Measurements from ENCODE around the gene GPR137B. TPM values are rescaled to one million over a fixed set of nuclear protein-coding genes. Genes with fewer than 3 reads are reported as not detected.

The GPR137B gene
- total and polyA plus RNA-seq, 2 of the 4 experiments (the other 2 are of a cell fraction): 4.5 to 12.3 TPM

DNA sequence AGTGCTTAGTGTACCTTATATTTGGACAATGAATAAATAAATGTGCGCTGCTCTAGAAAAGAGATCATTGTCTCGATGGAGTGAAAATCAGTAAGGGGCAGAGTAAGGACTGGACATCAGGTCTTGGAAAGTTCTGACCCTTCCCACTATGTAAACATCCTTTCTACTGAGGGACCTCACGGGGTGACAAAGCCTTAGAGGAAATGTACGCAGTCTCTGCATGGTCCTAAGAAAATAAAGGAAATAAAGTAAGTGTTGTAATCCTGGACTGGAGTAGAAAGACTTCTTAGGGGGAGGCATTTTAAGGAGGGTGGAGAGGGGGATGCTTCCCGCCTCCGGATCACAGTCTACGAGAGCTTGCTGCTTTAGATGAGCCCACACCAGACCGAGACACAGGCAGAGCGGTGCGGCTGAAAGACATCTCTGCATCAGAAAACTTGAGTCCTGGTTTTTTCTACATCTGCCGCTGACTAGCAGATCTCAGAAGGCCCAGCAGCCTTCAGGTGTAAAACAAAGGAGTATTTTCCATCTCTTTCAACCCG is 22.3 kb upstream of the GPR137B start:
- Histone ChIP-seq H2AFZ (replicated peaks; ENCODE audit: low read length, poor library complexity) (no peak overlapping the region), H3K4me3 (ENCODE audit: insufficient read depth, low read depth, low read length) (no peak overlapping the region), H4K5ac (ENCODE audit: low read depth, low read length) (no peak overlapping the region), H3K27me3 (ENCODE audit: control insufficient read depth, insufficient read depth, low read length) (peaks cover 12% of the 10 kb centered on the region), H3K9ac (ENCODE audit: low read depth, low read length) (no peak overlapping the region), H3K9me3 (ENCODE audit: control insufficient read depth, insufficient read depth, low read length) (no peaks in the 10 kb centered on the region), H2BK20ac (ENCODE audit: low read depth, low read length) (no peak overlapping the region), H2AK9ac (replicated peaks; ENCODE audit: low read depth, low read length, poor library complexity) (no peak overlapping the region), H3K56ac (ENCODE audit: extremely low read depth, insufficient read depth, low read length) (no peak overlapping the region), H3K79me1 (ENCODE audit: low read depth in 1 of 2, low read length in 2 of 2) (no peaks in the 10 kb centered on the region), H2BK15ac (ENCODE audit: low read depth, low read length) (no peak overlapping the region), H3K4me2 (ENCODE audit: low read depth, low read length) (no peak overlapping the region), H3K18ac (ENCODE audit: low read depth, low read length) (no peak overlapping the region), H3K4me1 (ENCODE audit: control insufficient read depth, insufficient read depth, low read length) (no peaks in the 10 kb centered on the region), H3K4ac (ENCODE audit: low read depth, low read length) (no peak overlapping the region), H3K9me1 (ENCODE audit: insufficient read depth, low read length) (no peaks in the 10 kb centered on the region), H4K8ac (ENCODE audit: low read depth in 2 of 2, low read length in 2 of 2) (no peak overlapping the region), H2AK5ac (ENCODE audit: low read depth, low read length) (no peak overlapping the region), H3K27ac (ENCODE audit: insufficient read depth, low read length) (no peak overlapping the region), H4K91ac (ENCODE audit: insufficient read depth, low read depth, low read length) (no peak overlapping the region), H2BK5ac (ENCODE audit: low read depth, low read length, poor library complexity, severe bottlenecking) (no peak overlapping the region), H4K20me1 (ENCODE audit: insufficient read depth, low read length) (no peaks in the 10 kb centered on the region), H2BK120ac (ENCODE audit: low read depth, low read length) (no peak overlapping the region), H3K36me3 (ENCODE audit: control insufficient read depth, insufficient read depth, low read length) (no peaks in the 10 kb centered on the region), H3K14ac (replicated peaks; ENCODE audit: low read depth, low read length) (no peak overlapping the region), H3K23ac (ENCODE audit: low read depth, low read length) (no peak overlapping the region)
- DNase-seq (no peak), ATAC-seq (ENCODE audit: low read depth) (no peak)
- 66% methylated on average over 4 of the region's 12 CpGs; no CpG with 5 or more reads in 1 of the 2 experiments for WGBS, 2 experiments (ENCODE audit: extremely low coverage in 2 of 2, insufficient read length in 1 of 2)
- BruUV-seq (replicated peaks): no TSS peak
- intact Hi-C loops (cut with micrococcal nuclease): loop anchor here (10.0 kb wide), 1 partner anchor 225 kb away; no protein-coding TSS in a partner anchor
- TF ChIP-seq POLR2A (IDR thresholded peaks at IDR 0.05; ENCODE audit: low read depth, low read length) (no peak), BHLHE40 (IDR thresholded peaks at IDR 0.05; ENCODE audit: low read depth, low read length) (no peak), RAD21 (IDR thresholded peaks at IDR 0.05; ENCODE audit: low read length) (no peak), SMC3 (IDR thresholded peaks at IDR 0.05; ENCODE audit: low read depth, low read length) (no peak), FOS (IDR thresholded peaks at IDR 0.05; ENCODE audit: low read depth, low read length) (no peak), MAFK (IDR thresholded peaks at IDR 0.05; ENCODE audit: low read depth, low read length) (no peak)
- TF ChIP-seq, protein P1, sequence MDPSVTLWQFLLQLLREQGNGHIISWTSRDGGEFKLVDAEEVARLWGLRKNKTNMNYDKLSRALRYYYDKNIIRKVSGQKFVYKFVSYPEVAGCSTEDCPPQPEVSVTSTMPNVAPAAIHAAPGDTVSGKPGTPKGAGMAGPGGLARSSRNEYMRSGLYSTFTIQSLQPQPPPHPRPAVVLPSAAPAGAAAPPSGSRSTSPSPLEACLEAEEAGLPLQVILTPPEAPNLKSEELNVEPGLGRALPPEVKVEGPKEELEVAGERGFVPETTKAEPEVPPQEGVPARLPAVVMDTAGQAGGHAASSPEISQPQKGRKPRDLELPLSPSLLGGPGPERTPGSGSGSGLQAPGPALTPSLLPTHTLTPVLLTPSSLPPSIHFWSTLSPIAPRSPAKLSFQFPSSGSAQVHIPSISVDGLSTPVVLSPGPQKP (IDR thresholded peaks at IDR 0.05; ENCODE audit: borderline replicate concordance, low read depth, low read length): no peak
- ChIA-PET CTCF (no interaction called here), POLR2A (ENCODE audit: unreplicated experiment) (no interaction called here)
- in situ Hi-C loops (cut with MboI; ENCODE audit: low sequenced_read_pairs): loop anchor here (10.0 to 25.0 kb wide), 2 partner anchors 175 to 1267 kb away; no protein-coding TSS in a partner anchor
- dilution Hi-C loops (cut with HindIII; ENCODE audit: low sequenced_read_pairs, unreplicated experiment): no loop called here
